A673 (cell line): ENCODE measurements around the gene SFMBT2.

Experiments used
- CTCF ChIP-seq: fragments of 300-800, 200-600 bp; sonication (generic); conservative IDR thresholded peaks from 2 replicates; pipeline ENCODE4 v1.5.1; 2017; ENCODE audit warnings: low read depth, mild to moderate bottlenecking, antibody characterized with exemption, low read length, moderate library complexity, mixed read lengths
- EZH2 ChIP-seq: fragments of 200-600 bp; sonication (generic); IDR thresholded peaks from 2 replicates; pipeline ENCODE4 v1.6.1; 2017; ENCODE audit warnings: borderline replicate concordance, low read depth, mild to moderate bottlenecking, mixed read lengths, antibody characterized with exemption, low read length; ENCODE audit not compliant: poor library complexity, severe bottlenecking

GRCh38 chr10:7111561-7111960 lies 299.3 kb downstream of the SFMBT2 start:
- TF ChIP-seq EZH2 (no peak), CTCF (no peak)
